NCI-H524 treated with DMSO at 0.1 percent for 48 hours (cell line): ENCODE results near the gene SLC25A36.

Source experiments
- DNase-seq: peaks from one replicate; lab custom pipeline; 2025; lab: John Stamatoyannopoulos, UW

The SLC25A36 gene

GRCh38 chr3:140941434-140942220 is at the start of gene SLC25A36:
Gene SLC25A36 (plus strand): TSS chr3:140941836. CDS start chr3:140942055, 219 bp downstream.
- DNase-seq = peak; percentile 97

GRCh38 chr3:140896997-140897396 is 44.6 kb upstream of the SLC25A36 start:
- no peak for DNase-seq

GRCh38 chr3:140898340-140899180 is 43.1 kb upstream of the SLC25A36 start:
- DNase-seq = no peak

GRCh38 chr3:140899363-140899762 is 42.3 kb upstream of the SLC25A36 start:
- no peak for DNase-seq

- DNase-seq = no peak
Measured at GRCh38 chr3:140902791-140903190, 38.8 kb upstream of the SLC25A36 start.

GRCh38 chr3:140903196-140903595 is 38.4 kb upstream of the SLC25A36 start:
- no peak for DNase-seq

GRCh38 chr3:140904521-140904920 is 37.1 kb upstream of the SLC25A36 start:
- no peak for DNase-seq

- no peak for DNase-seq
Measured at GRCh38 chr3:140905559-140905958, 36.1 kb upstream of the SLC25A36 start.

GRCh38 chr3:140906785-140907184 is 34.9 kb upstream of the SLC25A36 start:
- DNase-seq = no peak

GRCh38 chr3:140910860-140911259 is 30.8 kb upstream of the SLC25A36 start:
- peak; percentile 27 for DNase-seq

GRCh38 chr3:140911822-140912221 is 29.8 kb upstream of the SLC25A36 start:
- no peak for DNase-seq

GRCh38 chr3:140913728-140914127 is 27.9 kb upstream of the SLC25A36 start:
- no peak for DNase-seq

- no peak for DNase-seq
Measured at GRCh38 chr3:140914384-140914945, 27.2 kb upstream of the SLC25A36 start.

- DNase-seq = no peak
Measured at GRCh38 chr3:140916603-140917002, 25.0 kb upstream of the SLC25A36 start.

- DNase-seq = no peak
Measured at GRCh38 chr3:140917772-140918171, 23.9 kb upstream of the SLC25A36 start.

- DNase-seq = no peak
Measured at GRCh38 chr3:140920029-140920428, 21.6 kb upstream of the SLC25A36 start.

- DNase-seq = peak; percentile 9
Measured at GRCh38 chr3:140922634-140923033, 19.0 kb upstream of the SLC25A36 start.

- no peak for DNase-seq
Measured at GRCh38 chr3:140924097-140924873, 17.4 kb upstream of the SLC25A36 start.

- no peak for DNase-seq
Measured at GRCh38 chr3:140927279-140928069, 14.2 kb upstream of the SLC25A36 start.

- no peak for DNase-seq
Measured at GRCh38 chr3:140929446-140929845, 12.2 kb upstream of the SLC25A36 start.

GRCh38 chr3:140931016-140931454 is 10.6 kb upstream of the SLC25A36 start:
- no peak for DNase-seq
